AG04450 (cell line): ENCODE measurements around the gene USH2A. TPM values are rescaled to one million over a fixed set of nuclear protein-coding genes. Genes with fewer than 3 reads are reported as not detected.

Experiments
- CTCF ChIA-PET: fragments of 300-600, 350-600 bp; formaldehyde crosslinking; extraction: SDS; loops from one replicate; lab custom pipeline; 2022; ENCODE audit warnings: antibody characterized with exemption, inconsistent platforms; lab: Charles Lee
- POLR2A ChIA-PET: fragments of 350-600 bp; formaldehyde crosslinking; extraction: SDS; loops from one replicate; lab custom pipeline; 2021; ENCODE audit warnings: antibody characterized with exemption, inconsistent platforms; lab: Yijun Ruan, JAX
- DNase-seq: peaks from one replicate; pipeline ENCODE4 v3.0.0-alpha.2; 2011; ENCODE audit warnings: low read depth, low spot score
- H3K27ac ChIP-seq: one replicate; pipeline ENCODE4 v1.5.1; 2012; ENCODE audit warnings: low read depth, low read length, control low read depth
- H3K27me3 ChIP-seq: one replicate; pipeline ENCODE4 v1.6.0; 2012; ENCODE audit warnings: low read length; ENCODE audit not compliant: control insufficient read depth, insufficient read depth
- H3K4me3 ChIP-seq: 2 replicates; pipeline ENCODE4 v1.5.1; 2011; ENCODE audit warnings: mild to moderate bottlenecking, low read depth, low read length, control low read depth
- H3K9me3 ChIP-seq: 2 replicates; pipeline ENCODE4 v1.5.1; 2012; ENCODE audit warnings: low read length; ENCODE audit not compliant: control insufficient read depth, insufficient read depth
- polyA plus RNA-seq: library from polyadenylated mRNA; depleted of rRNA; stranded (reverse); fragments of >200 nt; gene quantifications from 2 replicates; pipeline ENCODE4 v1.2.3, GENCODE V29; 2011
- TF ChIP-seq, protein P1 (sequence below): IDR thresholded peaks from 2 replicates; pipeline ENCODE4 v1.5.1; 2011; ENCODE audit warnings: low read depth, low read length, control low read depth, inconsistent platforms

The USH2A gene
- polyA plus RNA-seq, 1 experiment = 0.01 TPM

DNA sequence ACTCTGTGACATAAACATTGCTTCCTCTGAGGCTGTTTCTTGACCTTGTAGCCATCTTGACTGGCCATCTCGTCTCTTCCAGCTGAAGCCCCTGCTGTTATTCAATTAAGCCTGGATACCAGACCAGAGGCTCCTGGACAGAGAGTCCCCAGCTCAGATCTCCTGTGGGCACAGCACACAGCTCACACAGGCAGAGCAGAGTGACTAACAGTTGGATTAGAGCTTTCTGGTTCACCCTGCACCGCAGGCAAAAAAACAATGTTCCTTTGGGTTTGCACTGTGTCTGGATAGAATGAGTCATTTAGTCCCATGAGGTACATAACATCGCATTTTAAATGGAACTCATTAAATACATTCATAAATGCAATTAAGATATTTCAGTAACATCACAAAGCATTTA, 33.4 kb upstream of the USH2A start:
- ChIA-PET CTCF (interaction anchor here (1.2 kb wide), 1 partner anchor 15 kb away, joined by 3 read pairs; no protein-coding TSS in a partner anchor), POLR2A (no interaction called here)
- H3K27ac ChIP-seq = peak overlapping the region; percentile 74

DNA sequence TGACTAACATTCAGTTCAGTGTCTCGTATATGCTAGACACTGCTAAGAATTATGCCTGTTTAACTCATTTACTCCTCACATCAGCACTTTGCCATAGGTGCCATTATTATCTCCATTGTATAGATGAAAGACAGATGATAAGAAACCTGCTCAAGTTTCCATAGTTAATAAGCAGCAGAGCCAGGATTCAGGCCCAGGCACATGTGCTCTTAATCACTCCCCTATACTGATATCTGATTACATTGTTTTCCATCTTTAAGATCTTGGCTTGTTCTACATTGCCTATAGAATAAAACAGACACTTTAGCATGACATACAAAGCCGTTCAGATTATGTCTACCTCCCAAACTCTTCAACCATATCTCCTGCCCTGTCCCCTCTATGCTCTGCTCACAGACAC, 30.5 kb upstream of the USH2A start:
- no peak overlapping the region for H3K4me3 ChIP-seq
- no peak overlapping the region for H3K27ac ChIP-seq
- TF ChIP-seq, protein P1, sequence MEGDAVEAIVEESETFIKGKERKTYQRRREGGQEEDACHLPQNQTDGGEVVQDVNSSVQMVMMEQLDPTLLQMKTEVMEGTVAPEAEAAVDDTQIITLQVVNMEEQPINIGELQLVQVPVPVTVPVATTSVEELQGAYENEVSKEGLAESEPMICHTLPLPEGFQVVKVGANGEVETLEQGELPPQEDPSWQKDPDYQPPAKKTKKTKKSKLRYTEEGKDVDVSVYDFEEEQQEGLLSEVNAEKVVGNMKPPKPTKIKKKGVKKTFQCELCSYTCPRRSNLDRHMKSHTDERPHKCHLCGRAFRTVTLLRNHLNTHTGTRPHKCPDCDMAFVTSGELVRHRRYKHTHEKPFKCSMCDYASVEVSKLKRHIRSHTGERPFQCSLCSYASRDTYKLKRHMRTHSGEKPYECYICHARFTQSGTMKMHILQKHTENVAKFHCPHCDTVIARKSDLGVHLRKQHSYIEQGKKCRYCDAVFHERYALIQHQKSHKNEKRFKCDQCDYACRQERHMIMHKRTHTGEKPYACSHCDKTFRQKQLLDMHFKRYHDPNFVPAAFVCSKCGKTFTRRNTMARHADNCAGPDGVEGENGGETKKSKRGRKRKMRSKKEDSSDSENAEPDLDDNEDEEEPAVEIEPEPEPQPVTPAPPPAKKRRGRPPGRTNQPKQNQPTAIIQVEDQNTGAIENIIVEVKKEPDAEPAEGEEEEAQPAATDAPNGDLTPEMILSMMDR = no peak
- H3K27me3 ChIP-seq = no peaks in the 10 kb centered on the region
- CTCF ChIA-PET = interaction anchor here (0.6 kb wide), 1 partner anchor 212 kb away, joined by 5 read pairs; no protein-coding TSS in a partner anchor
- POLR2A ChIA-PET = no interaction called here
- DNase-seq = no peak
- no peaks in the 10 kb centered on the region for H3K9me3 ChIP-seq

More for the DNA sequence above, 33.4 kb upstream of the USH2A start:
- DNase-seq = no peak
- Histone ChIP-seq H3K9me3 (no peaks in the 10 kb centered on the region), H3K27me3 (no peaks in the 10 kb centered on the region), H3K4me3 (no peak overlapping the region)
- TF ChIP-seq, protein P1 = no peak

DNA sequence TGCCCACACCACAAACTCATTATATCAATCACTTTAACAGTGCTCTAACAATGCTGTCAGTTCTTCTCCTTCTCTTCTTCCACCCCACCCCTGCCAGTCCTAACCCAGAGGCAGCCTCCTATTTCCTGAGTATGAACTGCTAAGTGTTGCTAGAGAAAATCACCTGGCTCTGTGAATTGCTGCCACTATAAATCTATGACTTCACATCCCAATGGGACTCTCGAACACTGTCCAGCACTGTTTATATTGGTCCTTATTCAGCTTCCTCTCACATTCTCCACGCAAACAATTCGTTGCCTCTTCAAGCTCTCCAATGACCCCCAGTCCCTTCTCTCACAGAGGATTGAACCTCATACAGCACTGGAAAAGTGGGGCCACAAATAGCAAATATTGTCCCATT, 27.0 kb upstream of the USH2A start:
- Histone ChIP-seq H3K27ac (no peak overlapping the region), H3K27me3 (no peaks in the 10 kb centered on the region), H3K9me3 (no peaks in the 10 kb centered on the region), H3K4me3 (no peak overlapping the region)
- ChIA-PET CTCF (no interaction called here), POLR2A (no interaction called here)
- TF ChIP-seq, protein P1 = no peak
- DNase-seq = no peak

DNA sequence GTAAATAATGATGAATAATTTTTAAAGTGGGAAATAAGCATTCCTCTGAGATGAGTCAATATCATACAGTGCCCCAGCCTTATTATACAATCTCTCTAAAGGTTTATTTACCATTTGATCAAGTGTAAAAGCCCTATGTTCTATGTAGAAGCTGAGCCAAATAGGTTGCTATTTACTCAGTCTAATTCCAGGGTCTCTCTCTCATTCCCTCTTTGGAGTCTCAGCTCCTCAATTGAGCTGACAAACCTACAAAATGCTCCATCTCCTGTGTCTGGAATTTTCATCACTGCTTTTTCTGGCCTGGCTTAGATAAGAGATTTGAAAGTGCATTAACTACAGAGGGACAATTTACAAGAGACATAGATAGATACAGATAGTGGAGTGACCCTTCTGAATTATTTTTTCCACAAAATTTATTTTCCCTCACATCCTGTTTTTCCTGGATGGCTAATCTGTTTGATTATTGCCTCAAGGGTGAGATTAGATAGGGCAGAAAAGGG, 24.8 kb upstream of the USH2A start:
- ChIA-PET CTCF (interaction anchor here (1.6 kb wide), 1 partner anchor 227 kb away, joined by 6 read pairs; no protein-coding TSS in a partner anchor), POLR2A (no interaction called here)
- Histone ChIP-seq H3K27me3 (no peaks in the 10 kb centered on the region), H3K9me3 (no peaks in the 10 kb centered on the region), H3K4me3 (no peak overlapping the region), H3K27ac (no peak overlapping the region)
- no peak for DNase-seq
- TF ChIP-seq, protein P1 = no peak

DNA sequence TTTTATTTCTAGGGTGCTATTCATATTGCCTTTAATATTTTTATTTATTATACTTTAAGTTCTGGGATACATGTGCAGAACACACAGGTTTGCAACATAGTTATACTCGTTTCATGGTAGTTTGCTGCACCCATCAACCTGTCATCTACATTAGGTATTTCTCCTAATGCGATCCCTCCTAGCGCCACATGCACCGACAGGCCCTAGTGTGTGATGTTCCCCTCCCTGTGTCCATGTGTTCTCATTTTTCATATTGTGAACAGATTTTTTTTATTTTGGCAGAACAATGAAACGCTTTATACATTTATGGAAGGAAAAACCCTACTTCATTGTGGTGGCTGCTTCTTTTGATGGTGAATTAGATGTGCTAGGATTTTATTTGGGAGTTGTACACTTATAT, 14.4 kb upstream of the USH2A start:
- Histone ChIP-seq H3K27me3 (no peaks in the 10 kb centered on the region), H3K9me3 (no peaks in the 10 kb centered on the region), H3K27ac (no peak overlapping the region), H3K4me3 (no peak overlapping the region)
- ChIA-PET POLR2A (no interaction called here), CTCF (no interaction called here)
- DNase-seq = no peak
- TF ChIP-seq, protein P1 = no peak
